ENCODE results near the gene GNPTAB. TPM values are rescaled to one million over a fixed set of nuclear protein-coding genes. Genes with fewer than 3 reads are reported as not detected.
"Not testable (repeated sequence)": the region's sequence is repeated elsewhere in the genome, so short reads cannot be mapped to it uniquely, and the experiment has no call there.

The GNPTAB gene
- total RNA-seq, 4 donors from 2014 or later, result 24.3 to 45.9 (median 32.6) TPM

GRCh38 chr12:101813117-101813516, 17.6 kb downstream of the GNPTAB start:
- TF ChIP-seq POLR2A (IDR thresholded peaks at IDR 0.05), result no peak
- TF ChIP-seq CTCF (IDR thresholded peaks at IDR 0.05), result no peak
- WGBS, 2 donors, result 92 to 94% methylated on average over 2 of the region's 2 CpGs
- DNase-seq (ENCODE audit: low spot score in 2 of 2), result no peak
- intact Hi-C loops (cut with DNase I; ENCODE audit: low total_unique reads), result no loop called here
- H3K4me3 ChIP-seq (ENCODE audit: low read depth, poor library complexity, severe bottlenecking), result no peak overlapping the region

GRCh38 chr12:101812716-101813115, 18.0 kb downstream of the GNPTAB start:
- H3K4me3 ChIP-seq (ENCODE audit: low read depth, poor library complexity, severe bottlenecking); intact Hi-C loops (cut with DNase I; ENCODE audit: low total_unique reads): not testable (repeated sequence)
- 97 to 100% methylated on average over 1 of the region's 1 CpG for WGBS, 2 donors
- peak in 1 of 2 donors; percentile 17 for DNase-seq (ENCODE audit: low spot score in 2 of 2)

- 88% methylated on average over 6 of the region's 6 CpGs for WGBS, 2 donors
Measured at GRCh38 chr12:101811342-101811741, 19.4 kb downstream of the GNPTAB start.

GRCh38 chr12:101809208-101809607, 21.6 kb downstream of the GNPTAB start:
- no peak for DNase-seq (ENCODE audit: low spot score in 2 of 2)
- H3K4me3 ChIP-seq (ENCODE audit: low read depth, poor library complexity, severe bottlenecking), result no peak overlapping the region
- WGBS, 2 donors, result 68 to 75% methylated on average over 2 of the region's 2 CpGs
- intact Hi-C loops (cut with DNase I; ENCODE audit: low total_unique reads), result no loop called here
- no peak for TF ChIP-seq POLR2A (IDR thresholded peaks at IDR 0.05)
- no peak for TF ChIP-seq CTCF (IDR thresholded peaks at IDR 0.05)

More at GRCh38 chr12:101811342-101811741, 19.4 kb downstream of the GNPTAB start:
- intact Hi-C loops (cut with DNase I; ENCODE audit: low total_unique reads); DNase-seq (ENCODE audit: low spot score in 2 of 2); H3K4me3 ChIP-seq (ENCODE audit: low read depth, poor library complexity, severe bottlenecking): not testable (repeated sequence)

GRCh38 chr12:101806265-101806664, 24.5 kb downstream of the GNPTAB start:
- DNase-seq (ENCODE audit: low spot score in 2 of 2), result no peak
- no peak overlapping the region for H3K4me3 ChIP-seq (ENCODE audit: low read depth, poor library complexity, severe bottlenecking)
- intact Hi-C loops (cut with DNase I; ENCODE audit: low total_unique reads), result no loop called here
- WGBS, 2 donors, result 79 to 82% methylated on average over 1 of the region's 1 CpG
- TF ChIP-seq CTCF (IDR thresholded peaks at IDR 0.05), result no peak
- TF ChIP-seq POLR2A (IDR thresholded peaks at IDR 0.05), result no peak

- WGBS, 2 donors, result 89 to 94% methylated on average over 3 of the region's 3 CpGs
- no peak overlapping the region for H3K4me3 ChIP-seq (ENCODE audit: low read depth, poor library complexity, severe bottlenecking)
- no peak for TF ChIP-seq CTCF (IDR thresholded peaks at IDR 0.05)
- no peak for TF ChIP-seq POLR2A (IDR thresholded peaks at IDR 0.05)
- DNase-seq (ENCODE audit: low spot score in 2 of 2), result no peak
- intact Hi-C loops (cut with DNase I; ENCODE audit: low total_unique reads), result no loop called here
Measured at GRCh38 chr12:101804409-101804808, 26.4 kb downstream of the GNPTAB start.

GRCh38 chr12:101803978-101804377, 26.8 kb downstream of the GNPTAB start:
- no peak overlapping the region for H3K4me3 ChIP-seq (ENCODE audit: low read depth, poor library complexity, severe bottlenecking)
- intact Hi-C loops (cut with DNase I; ENCODE audit: low total_unique reads), result no loop called here
- no peak for TF ChIP-seq POLR2A (IDR thresholded peaks at IDR 0.05)
- TF ChIP-seq CTCF (IDR thresholded peaks at IDR 0.05), result no peak
- WGBS, 2 donors, result 90 to 94% methylated on average over 5 of the region's 5 CpGs
- DNase-seq (ENCODE audit: low spot score in 2 of 2), result no peak
